Transverse colon (tissue), 4 donors: Measurements from ENCODE around the gene DZIP1L. TPM values are rescaled to one million over a fixed set of nuclear protein-coding genes. Genes with fewer than 3 reads are reported as not detected.

Source experiments
- DNase-seq: peaks from one replicate; pipeline ENCODE4 v3.0.0-alpha.2; 2019
- H3K27ac ChIP-seq, 4 donors: fragments of 200-600 bp; sonication (generic); 2 replicates each; pipeline ENCODE4 v1.5.1; 2016 to 2018; ENCODE audit warnings: inconsistent platforms in 4 of 4
- H3K27me3 ChIP-seq: fragments of 200-600 bp; sonication (generic); 2 replicates; pipeline ENCODE4 v1.5.1; 2017; ENCODE audit warnings: inconsistent platforms
- H3K36me3 ChIP-seq, 4 donors: fragments of 200-600 bp; sonication (generic); 2 replicates each; pipeline ENCODE4 v1.5.1; 2017 to 2019; ENCODE audit warnings: inconsistent platforms in 4 of 4
- H3K4me1 ChIP-seq, 4 donors: fragments of 200-600 bp; sonication (generic); 2 replicates each; pipeline ENCODE4 v1.5.1; 2017 to 2020; ENCODE audit warnings: inconsistent platforms in 4 of 4
- H3K4me3 ChIP-seq, 4 donors: fragments of 200-600 bp; sonication (generic); 1 replicate in 1 of 4; 2 replicates in 3 of 4; pipeline versions ENCODE4 v1.5.1 to v1.6.1; 2017 to 2019; ENCODE audit warnings: inconsistent platforms in 4 of 4
- H3K9me3 ChIP-seq, 2 donors: fragments of 200-600 bp; sonication (generic); 2 replicates each; pipeline ENCODE4 v1.5.1; 2017 to 2019; ENCODE audit warnings: inconsistent platforms in 2 of 2
- CTCF ChIP-seq, 5 experiments: fragments of 200-600 bp in 3 of 5; fragments of 450-650 bp in 2 of 5; sonication (generic) in 3 of 5; IDR thresholded peaks; 1 replicate in 2 of 5; 2 replicates in 3 of 5; pipeline ENCODE4 v1.5.1; 2016 to 2017; ENCODE audit warnings: antibody characterized with exemption in 5 of 5, inconsistent platforms in 3 of 5, mild to moderate bottlenecking in 2 of 5, moderate library complexity in 1 of 5
- EP300 ChIP-seq: sonication (generic); formaldehyde crosslinking; IDR thresholded peaks from one replicate; pipeline ENCODE4 v1.6.1; 2017; ENCODE audit warnings: antibody characterized with exemption, low read depth
- POLR2A ChIP-seq: fragments of 450-650 bp; IDR thresholded peaks from one replicate; pipeline ENCODE4 v1.6.1; 2016; ENCODE audit warnings: antibody characterized with exemption, mild to moderate bottlenecking, moderate library complexity
- POLR2AphosphoS5 ChIP-seq, 3 donors: sonication (generic); formaldehyde crosslinking; IDR thresholded peaks; one replicate each; pipeline ENCODE4 v1.6.1; 2016; ENCODE audit warnings: antibody characterized with exemption in 3 of 3
- WGBS, 2 donors: methylation state at CpG; one replicate each; pipeline ENCODE4 v1.1.5; 2018; ENCODE audit warnings: low coverage in 1 of 2; 5-methylcytosine and 5-hydroxymethylcytosine counted together
- in situ Hi-C, 4 donors: fragments of 200-750 bp; cut with MboI; loops; one replicate each; pipeline versions ENCODE4 v1.15.0 to v1.15.1; 2017; ENCODE audit warnings: low sequenced_read_pairs in 3 of 4, low pct_ligation_motif_present in 1 of 4, low pct_unique_long_range_greater_than_20kb in 1 of 4
- intact Hi-C: fragments of 100-400 bp; cut with DNase I; formaldehyde crosslinking; loops from one replicate; pipeline ENCODE4 v1.15.1; 2023; ENCODE audit warnings: low total_unique reads
- total RNA-seq, 4 donors: library from RNA; depleted of rRNA; stranded (reverse); fragments of >200 nt; gene quantifications; one replicate each; pipeline ENCODE4 v1.1.0, GENCODE V29; 2016

Gene DZIP1L
- total RNA-seq, 4 donors from 2014 or later: 4.6 to 13.0 (median 5.1) TPM; not detected in 1

- TF ChIP-seq POLR2AphosphoS5 (IDR thresholded peaks at IDR 0.05) (no peak), POLR2A (no peak), CTCF (IDR thresholded peaks at IDR 0.05) (no peak), EP300 (no peak)
- Histone ChIP-seq H3K27ac (no peak overlapping the region), H3K27me3 (no peaks in the 10 kb centered on the region), H3K36me3 (no peaks in the 10 kb centered on the region), H3K4me1 (no peaks in the 10 kb centered on the region), H3K9me3 (no peaks in the 10 kb centered on the region), H3K4me3 (no peak overlapping the region)
- DNase-seq: no peak
- in situ Hi-C loops (no loop called here), intact Hi-C loops (no loop called here)
- 86 to 100% methylated on average over 1 to 2 of the region's 2 CpGs for WGBS, 2 donors
Measured at GRCh38 chr3:138033202-138033691, 82.2 kb downstream of the DZIP1L start.

GRCh38 chr3:138032567-138032966 lies 82.8 kb downstream of the DZIP1L start:
- no peaks in the 10 kb centered on the region for H3K4me1 ChIP-seq
- no peaks in the 10 kb centered on the region for H3K36me3 ChIP-seq
- H3K4me3 ChIP-seq: no peak overlapping the region
- H3K27me3 ChIP-seq: no peaks in the 10 kb centered on the region
- H3K9me3 ChIP-seq: no peaks in the 10 kb centered on the region
- TF ChIP-seq POLR2A (no peak), CTCF (IDR thresholded peaks at IDR 0.05) (no peak)
- no peak for DNase-seq
- H3K27ac ChIP-seq: no peak overlapping the region
- WGBS, 2 donors: 68 to 90% methylated on average over 2 to 3 of the region's 3 CpGs
- intact Hi-C loops: no loop called here
- in situ Hi-C loops: no loop called here

- no peak overlapping the region for H3K4me3 ChIP-seq
- H3K36me3 ChIP-seq: no peaks in the 10 kb centered on the region
- no peak overlapping the region for H3K27ac ChIP-seq
- in situ Hi-C loops (no loop called here), intact Hi-C loops (no loop called here)
- TF ChIP-seq CTCF (IDR thresholded peaks at IDR 0.05): no peak
- no peak for TF ChIP-seq POLR2A
- TF ChIP-seq POLR2AphosphoS5 (IDR thresholded peaks at IDR 0.05): no peak
- TF ChIP-seq EP300: no peak
- DNase-seq: no peak
- H3K4me1 ChIP-seq: no peaks in the 10 kb centered on the region
- no peaks in the 10 kb centered on the region for H3K9me3 ChIP-seq
- 65 to 66% methylated on average over 3 of the region's 3 CpGs for WGBS, 2 donors
- H3K27me3 ChIP-seq: no peaks in the 10 kb centered on the region
Measured at GRCh38 chr3:138031536-138031935, 83.9 kb downstream of the DZIP1L start.

- WGBS, 2 donors: 56 to 80% methylated on average over 2 to 11 of the region's 11 CpGs
- Histone ChIP-seq H3K4me3 (no peak overlapping the region), H3K36me3 (no peaks in the 10 kb centered on the region), H3K27me3 (no peaks in the 10 kb centered on the region), H3K9me3 (no peaks in the 10 kb centered on the region), H3K27ac (no peak overlapping the region), H3K4me1 (no peaks in the 10 kb centered on the region)
- DNase-seq: no peak
- intact Hi-C loops: no loop called here
- TF ChIP-seq POLR2AphosphoS5 (IDR thresholded peaks at IDR 0.05): no peak
- no peak for TF ChIP-seq POLR2A
- no peak for TF ChIP-seq CTCF (IDR thresholded peaks at IDR 0.05)
- in situ Hi-C loops: no loop called here
Measured at GRCh38 chr3:138030734-138031280, 84.6 kb downstream of the DZIP1L start.
